ENCODE results near the gene TIMM13.
"Not testable (repeated sequence)": the region's sequence is repeated elsewhere in the genome, so short reads cannot be mapped to it uniquely, and the experiment has no call there.

The TIMM13 gene

DNA sequence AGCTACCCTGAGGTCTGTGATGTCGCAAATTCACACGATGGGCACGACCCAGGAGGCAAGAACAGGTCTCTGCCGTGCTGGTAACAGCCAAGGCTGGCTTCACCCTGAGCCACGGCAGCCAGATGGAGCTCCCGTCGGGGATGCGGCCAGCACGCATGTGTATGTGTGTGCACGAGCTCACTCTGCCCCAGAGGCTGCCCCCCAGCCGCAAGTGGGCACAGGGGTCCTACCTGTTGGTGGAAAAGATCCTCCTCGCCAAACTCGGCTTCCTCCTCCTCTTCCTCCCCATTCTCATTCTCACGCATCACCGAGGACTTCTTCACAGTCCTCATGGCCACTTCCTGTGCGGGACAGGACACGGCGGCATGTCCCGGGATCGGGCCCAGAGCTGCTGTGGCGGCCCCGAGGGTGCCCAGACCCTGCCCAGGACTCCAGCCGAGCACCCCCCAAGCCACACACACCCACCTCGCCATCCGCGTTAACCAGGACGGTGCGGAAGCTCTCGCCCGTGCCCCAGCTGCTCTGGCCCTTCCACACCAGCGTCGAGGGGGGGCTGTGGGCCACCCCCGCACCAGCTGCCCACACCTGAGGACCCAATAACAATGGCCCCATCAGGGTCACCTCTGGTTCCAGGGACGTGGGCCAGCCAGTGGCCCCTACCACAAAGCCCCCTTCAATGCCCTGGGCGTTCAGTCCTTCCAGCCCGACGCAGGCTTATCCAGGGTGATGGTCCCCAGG is 4.1 kb upstream of the TIMM13 start:
- DNase-seq (ENCODE audit: low spot score): no peak

DNA sequence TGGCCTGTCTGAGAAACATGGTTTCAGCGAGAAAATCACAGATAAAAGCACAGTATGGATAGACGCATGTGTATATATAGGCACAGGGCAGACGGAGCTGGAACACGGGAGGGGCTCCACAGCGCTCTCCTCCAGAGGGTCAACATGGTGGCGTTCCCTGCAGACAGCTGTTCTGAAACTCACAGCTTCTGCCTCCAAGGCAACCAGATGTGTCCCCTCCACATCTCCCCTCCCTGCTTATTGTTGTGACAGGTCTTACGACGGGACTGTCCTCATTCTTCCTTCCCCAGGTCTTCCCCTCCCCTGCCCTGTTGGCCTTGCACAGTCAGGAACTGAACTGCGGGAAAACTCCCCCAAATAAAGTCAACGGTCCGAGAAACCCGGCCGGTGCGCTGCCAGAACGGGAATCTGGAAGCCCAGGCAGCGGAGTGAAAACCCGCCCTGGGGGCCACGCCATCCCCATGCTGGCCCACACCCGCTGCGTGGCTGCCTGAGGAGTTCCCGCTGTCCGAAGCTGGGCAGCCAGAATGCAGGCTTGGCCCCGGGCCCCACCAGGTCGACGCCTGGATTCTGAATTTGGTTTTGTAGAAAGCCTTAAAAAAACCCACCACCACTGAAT is 2.6 kb upstream of the TIMM13 start:
- no peak for DNase-seq (ENCODE audit: low spot score)

DNA sequence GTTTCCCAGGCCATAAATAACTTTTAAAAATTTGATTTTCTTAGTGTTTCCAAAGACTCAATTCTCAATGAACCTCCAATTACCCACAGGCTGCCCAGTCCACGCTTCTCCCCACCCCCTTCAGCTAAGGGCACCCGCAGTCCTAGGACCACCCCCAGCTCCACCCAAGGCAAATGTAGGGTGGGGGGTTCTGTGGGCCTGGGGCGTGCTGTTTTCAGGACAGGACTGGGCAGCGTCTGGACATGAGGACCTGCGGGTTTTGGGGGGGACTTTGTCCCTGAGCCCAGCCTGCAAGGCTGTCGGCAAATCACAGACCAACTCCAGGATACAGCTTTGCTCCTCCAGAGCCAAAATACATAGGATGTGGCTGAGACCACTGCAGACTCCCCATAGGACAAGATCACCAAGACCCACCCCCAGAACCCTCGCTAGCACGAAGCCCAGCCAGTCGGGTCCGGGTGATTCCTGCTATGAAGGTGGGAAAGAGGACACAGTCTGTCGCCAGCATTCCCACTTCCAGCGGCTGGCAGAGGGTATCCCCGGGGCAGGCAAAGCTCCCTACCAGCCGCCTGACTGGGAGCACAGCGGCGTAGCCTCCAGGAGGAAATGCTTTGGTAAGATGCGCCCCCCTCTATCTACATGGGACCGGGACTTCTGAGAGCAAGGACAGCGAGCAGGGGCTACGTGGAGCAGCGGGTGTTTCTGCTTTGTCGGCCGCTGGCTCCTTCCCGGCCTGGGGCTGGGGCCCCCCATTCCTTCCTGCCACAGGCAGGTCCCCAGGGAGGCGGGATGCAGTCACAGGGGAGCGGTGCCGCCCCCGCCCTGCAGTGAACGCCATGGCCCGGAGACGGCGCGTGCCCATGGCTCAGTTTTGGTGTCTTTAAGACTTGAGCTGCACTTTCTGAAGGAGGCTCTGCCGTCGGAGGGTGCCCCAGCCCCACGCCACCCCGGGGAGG is 1.6 kb upstream of the TIMM13 start:
- DNase-seq (ENCODE audit: low spot score): no peak

DNA sequence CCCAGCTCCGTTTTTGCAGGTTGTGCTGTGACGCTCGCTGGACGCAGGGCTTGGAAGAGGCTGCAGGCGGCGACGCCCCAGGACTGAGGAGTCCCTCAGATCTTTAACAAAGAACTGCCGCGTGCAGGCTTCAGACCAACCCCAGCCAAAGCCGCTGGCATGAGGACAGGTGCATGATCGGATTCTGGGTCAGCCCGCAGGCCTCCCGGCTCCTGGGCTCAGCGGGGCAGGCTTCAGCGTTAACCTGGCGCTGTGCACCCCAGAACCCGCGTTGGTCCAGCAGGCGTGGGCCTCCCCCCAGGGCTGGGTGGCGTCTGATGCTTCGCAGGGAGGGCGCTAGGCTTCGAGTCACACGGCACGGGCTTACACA is 920 bp upstream of the TIMM13 start:
- no peak for DNase-seq (ENCODE audit: low spot score)

DNA sequence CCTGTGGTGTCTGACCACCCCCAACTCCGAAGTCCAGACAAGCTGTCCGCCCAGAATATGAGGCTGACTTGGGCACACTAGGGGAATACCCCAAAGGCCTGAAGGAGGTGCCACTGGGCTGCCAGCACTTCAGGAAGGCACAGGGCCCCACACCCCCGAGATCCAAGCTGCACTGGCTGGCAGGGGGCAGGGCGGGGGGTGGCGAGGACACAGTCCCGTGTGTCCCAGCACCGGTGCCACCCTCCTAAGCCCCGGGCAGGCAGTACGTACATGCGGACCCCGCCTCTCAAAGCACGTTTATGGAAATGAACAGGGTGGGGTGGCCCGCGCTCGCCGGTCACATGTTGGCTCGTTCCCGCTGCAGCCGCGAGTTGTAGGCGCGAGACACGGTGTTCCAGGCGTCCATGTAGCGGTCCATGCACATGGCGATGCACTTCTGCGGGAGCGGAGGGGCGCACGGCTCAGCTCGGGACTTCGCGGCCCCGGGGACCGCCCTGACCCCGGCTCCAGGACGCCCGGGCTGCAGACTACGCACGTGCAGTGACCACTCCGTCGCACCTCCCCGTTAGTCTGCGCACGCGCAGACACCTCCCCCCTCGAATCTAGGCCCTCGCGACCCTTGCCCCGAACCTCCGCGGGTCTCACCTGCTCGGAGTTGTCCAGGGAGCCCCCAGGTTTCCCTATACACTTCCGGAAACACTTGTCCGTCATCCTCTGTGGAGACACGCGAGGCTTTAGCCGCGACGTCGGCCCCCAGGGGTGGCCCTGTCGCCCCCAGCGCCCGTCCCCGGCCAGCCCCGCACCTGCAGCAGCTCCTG is 566 bp downstream of the TIMM13 start:
- DNase-seq (ENCODE audit: low spot score): peak; percentile 83

DNA sequence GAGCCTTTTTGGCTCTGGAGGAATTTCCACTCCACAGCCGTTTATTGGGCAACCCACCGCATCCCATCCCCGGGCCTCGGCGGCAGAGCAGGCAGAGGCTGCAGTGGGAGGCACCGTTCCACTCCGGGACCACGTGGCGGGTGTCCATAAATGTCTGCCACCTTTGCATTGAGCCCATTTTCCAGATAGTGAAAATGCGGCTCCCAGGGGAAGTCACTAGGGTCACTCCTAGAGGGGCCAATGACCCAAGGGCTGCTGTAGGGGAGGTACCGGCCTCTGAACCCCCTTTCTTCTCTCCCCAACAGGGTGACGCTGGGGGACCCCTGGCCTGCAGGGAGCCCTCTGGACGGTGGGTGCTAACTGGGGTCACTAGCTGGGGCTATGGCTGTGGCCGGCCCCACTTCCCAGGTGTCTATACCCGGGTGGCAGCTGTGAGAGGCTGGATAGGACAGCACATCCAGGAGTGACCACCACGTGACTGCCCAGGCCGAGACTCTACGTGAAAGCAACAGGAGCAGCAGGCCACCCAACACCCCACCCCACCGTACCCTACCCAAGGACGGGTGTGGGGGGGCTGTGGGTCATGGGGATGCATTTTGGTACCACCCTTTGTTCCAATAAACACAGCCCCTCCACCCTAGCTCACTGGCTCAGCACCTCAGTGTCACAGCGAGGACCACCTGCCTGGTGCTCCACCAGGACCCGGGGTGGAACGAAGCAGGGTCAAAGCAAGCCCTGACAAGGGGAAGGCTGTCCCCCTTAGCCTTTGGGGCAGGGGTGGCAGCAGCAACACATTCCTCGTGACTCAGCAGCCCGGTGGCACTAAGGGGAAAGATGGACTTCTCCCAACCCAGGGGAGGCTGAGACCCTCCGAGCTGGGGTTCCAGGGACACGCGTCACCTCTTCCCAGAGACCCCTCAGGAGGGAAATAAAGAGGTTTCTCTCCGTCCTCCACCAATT is 1.5 kb downstream of the TIMM13 start:
- DNase-seq (ENCODE audit: low spot score): no peak

DNA sequence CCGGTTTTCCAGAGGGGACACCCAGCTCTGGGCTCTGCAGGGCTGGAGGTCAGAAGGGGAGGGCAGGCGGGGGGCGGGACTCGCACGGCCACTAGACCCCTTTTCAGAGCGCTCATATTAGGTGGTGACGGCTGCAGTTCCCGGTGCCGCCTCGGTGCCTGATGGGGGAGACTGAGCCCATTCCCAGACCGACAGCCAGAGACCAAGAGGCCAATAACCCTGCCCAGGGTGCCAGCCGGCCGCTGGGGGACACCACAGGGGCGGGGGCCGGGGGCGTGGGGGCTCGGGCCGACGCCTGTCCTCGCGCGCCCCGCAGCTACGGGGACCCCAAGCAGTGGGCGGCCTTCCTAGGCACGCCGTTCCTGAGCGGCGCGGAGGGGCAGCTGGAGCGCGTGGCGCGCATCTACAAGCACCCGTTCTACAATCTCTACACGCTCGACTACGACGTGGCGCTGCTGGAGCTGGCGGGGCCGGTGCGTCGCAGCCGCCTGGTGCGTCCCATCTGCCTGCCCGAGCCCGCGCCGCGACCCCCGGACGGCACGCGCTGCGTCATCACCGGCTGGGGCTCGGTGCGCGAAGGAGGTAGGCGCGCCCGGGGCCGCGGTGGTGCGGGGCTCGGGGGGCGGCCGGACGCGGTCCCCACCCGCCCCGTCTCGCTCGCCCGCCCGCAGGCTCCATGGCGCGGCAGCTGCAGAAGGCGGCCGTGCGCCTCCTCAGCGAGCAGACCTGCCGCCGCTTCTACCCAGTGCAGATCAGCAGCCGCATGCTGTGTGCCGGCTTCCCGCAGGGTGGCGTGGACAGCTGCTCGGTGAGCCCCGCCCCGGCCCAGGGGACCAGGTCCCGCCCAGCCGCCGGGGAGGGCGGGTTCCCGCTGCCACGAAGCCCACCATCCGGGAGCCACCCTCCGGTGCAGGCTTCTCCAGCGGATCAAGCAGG is 2.4 kb downstream of the TIMM13 start:
- DNase-seq (ENCODE audit: low spot score): no peak

DNA sequence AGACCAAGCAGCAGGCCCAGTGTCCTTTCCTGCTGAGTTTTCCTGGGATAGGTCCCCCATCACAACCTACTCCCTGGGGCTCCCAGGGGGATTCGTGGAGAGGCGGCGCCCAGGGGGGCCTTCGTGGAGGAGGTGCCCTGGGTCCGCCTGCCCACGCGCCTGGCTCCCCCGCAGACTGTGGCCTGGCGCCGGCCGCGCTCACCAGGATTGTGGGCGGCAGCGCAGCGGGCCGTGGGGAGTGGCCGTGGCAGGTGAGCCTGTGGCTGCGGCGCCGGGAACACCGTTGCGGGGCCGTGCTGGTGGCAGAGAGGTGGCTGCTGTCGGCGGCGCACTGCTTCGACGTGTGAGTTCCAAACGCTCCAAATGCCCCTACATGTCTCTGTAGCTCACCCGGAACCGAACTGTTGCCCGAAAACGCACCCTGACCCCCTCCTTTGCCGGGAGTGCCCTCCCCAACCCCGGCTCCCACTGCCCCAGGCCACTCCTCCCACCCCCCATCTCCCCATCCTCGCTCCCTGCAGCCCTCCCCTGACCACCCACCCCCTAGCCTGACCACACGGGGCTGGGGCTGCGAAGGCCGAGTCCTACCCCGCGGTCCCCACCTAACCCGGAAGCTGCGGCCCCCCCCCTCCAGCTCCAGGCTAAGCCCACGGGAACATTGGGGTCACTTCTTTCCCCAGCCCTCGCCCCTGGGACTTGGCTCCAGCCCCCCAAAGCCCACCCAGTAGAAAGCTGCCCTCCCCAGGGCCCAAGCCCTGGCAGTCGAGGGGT is 3.3 kb downstream of the TIMM13 start:
- no peak for DNase-seq (ENCODE audit: low spot score)

DNA sequence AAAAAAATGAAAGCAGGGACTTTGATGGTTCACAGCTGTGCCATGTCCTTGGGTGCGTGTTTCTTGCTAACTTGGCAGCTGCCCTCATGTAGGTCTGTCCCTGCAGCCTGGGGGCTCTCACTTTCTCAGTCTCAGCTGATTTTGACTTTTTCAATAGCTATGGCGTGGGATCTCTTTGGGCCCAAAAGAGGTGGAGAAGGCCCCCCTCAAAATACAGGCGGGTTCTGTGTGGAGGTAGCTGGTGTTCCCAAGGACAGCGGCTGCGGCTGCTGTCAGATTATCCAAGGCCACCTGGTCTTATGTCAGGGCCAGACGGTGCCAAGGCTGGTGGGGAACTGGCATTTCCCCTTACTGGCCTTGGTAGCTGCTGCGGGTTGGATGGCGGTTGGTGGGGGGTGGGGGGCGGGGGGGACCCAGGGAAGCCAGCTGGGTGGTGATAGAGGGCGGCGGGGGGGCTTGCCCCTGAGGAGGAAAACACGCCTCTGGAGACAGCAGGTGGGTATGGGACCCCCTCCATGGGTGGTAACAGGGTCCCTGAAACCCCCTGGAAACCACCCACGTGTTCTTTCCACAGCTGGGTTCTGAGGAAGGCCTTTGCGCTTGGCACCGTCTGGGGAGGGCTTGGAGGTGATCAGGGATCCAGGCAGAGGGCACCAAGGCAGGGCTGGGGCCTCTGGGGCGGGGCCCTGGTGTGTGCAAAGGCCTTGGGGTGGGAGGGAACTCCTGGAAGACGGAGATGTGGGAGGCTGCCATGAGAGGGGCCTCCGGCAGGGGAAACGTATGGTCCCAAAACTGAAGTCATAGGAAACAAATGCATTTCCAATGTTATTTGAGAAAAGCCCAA is 4.1 kb downstream of the TIMM13 start:
- DNase-seq (ENCODE audit: low spot score): no peak

DNA sequence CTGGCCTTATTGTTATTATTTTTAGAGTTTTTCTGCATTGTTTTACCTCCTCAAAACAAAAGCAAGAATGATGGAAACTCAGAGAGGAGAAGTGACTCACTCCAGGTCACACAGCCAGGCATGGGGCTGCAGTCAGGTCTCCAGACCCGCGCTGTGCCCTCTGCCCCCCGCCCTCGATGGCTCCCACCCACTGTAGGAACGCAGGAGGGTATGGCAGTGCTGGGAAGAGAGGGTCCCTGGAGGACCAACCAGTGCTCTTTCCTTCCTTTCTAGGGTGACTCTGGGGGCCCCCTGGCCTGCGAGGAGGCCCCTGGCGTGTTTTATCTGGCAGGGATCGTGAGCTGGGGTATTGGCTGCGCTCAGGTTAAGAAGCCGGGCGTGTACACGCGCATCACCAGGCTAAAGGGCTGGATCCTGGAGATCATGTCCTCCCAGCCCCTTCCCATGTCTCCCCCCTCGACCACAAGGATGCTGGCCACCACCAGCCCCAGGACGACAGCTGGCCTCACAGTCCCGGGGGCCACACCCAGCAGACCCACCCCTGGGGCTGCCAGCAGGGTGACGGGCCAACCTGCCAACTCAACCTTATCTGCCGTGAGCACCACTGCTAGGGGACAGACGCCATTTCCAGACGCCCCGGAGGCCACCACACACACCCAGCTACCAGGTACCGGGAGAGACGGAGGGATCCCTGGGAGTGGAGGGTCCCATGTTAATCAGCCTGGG is 5.6 kb downstream of the TIMM13 start:
- DNase-seq (ENCODE audit: low spot score): no peak

DNA sequence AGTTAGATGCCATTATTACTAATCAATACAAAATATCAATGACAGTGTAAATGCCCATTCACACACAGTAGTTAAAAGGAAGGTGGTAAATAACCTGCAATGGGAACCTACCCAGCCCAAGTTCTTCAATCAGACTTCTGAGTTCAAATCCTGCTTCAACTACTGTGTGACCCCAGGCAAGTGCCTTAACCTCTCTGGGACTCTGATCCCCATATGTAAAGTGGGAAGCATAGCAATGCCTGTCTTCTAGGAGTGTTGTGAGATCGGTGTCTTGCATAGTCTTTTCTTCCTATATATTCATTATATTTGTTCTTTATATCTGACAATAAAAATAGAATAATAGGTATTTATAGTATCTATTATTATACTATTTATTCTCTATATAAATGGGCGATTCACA is 6.9 kb downstream of the TIMM13 start:
- DNase-seq (ENCODE audit: low spot score): no peak

DNA sequence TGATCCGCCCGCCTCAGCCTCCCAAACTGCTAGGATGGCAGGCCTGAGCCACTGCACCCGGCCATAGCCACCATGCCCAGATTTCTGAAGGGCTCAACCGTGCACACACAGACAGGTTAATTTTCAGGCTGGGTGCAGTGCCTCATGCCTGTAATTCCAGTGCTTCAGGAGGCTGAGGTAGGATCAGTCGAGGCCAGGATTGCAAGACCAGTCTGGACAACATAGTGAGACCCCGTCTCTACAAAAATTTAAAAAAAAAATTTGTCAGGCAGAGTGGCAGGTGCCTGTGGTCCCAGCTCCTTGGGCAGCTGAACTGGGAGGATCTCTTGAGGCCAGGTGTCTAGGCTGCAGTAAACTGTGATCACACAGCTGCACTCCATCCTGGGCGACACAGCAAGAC is 7.6 kb downstream of the TIMM13 start:
- DNase-seq (ENCODE audit: low spot score): no peak

DNA sequence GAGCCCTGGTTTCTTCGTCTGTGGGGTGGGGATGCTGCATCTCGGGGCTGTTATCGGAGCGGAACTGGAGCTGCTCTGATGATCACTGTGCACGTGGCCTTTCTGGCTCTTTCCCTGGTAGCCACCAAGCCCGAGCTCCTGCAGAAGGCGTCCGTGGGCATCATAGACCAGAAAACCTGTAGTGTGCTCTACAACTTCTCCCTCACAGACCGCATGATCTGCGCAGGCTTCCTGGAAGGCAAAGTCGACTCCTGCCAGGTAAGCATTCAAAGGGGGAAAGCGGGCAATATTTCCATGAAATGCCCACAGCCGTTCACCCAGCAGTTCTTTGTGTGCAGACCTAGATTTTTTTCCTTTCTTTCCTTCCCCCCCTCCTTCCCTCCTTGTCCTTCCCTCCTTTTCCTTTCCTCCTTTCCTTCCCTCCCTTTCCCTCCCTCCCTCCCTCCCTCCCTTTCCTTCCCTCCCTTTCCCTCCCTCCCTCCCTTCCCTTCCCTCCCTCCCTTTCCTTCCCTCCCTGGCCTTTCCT is 9.4 kb downstream of the TIMM13 start:
- DNase-seq (ENCODE audit: low spot score): no peak

DNA sequence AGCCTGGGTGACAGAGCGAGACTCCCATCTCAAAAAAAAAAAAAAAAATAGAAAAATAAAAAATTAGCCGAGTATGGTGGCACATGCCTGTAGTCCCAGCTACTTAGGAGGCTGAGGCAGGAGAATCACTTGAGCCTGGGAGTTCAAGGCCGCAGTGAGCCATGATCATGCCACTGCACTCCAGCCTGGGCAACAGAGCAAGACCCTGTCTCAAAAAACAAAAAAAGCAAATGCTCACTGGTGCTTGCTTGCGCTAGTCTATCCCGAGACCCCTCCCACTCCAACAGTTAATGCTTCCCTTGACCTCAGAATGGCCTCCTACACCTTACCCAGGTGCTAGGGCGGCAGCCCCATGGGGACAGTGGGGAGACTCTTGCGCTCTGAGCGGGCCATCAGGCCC is 9.9 kb downstream of the TIMM13 start:
- DNase-seq (ENCODE audit: low spot score): not testable (repeated sequence)

DNA sequence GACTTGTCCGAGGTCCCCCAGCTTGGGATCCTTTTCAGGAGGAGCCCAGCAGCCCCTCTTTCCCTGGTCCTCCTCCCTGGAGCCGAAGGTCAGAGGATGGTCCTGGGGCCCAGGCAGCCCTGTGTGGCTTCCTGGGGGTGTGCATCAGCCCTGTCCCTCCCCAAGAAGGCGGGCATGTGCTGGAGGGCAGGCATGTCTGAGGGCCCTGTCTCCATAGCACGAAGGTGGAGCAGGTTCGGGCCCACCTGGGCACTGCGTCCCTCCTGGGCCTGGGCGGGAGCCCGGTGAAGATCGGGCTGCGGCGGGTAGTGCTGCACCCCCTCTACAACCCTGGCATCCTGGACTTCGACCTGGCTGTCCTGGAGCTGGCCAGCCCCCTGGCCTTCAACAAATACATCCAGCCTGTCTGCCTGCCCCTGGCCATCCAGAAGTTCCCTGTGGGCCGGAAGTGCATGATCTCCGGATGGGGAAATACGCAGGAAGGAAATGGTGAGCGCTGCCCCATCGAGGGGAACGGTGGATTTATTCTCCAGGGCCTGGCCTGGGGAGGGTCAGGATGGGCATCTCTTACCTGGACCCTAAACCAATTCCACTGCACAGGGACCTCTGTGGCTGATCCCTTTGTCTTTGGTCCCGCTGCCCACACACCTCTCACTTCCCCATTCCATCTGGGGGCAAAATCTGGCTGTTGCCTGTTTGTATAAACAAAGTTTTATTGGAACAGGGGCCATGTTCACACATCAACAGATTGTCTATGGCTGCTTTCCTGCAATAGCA is 10.9 kb downstream of the TIMM13 start:
- no peak for DNase-seq (ENCODE audit: low spot score)

DNA sequence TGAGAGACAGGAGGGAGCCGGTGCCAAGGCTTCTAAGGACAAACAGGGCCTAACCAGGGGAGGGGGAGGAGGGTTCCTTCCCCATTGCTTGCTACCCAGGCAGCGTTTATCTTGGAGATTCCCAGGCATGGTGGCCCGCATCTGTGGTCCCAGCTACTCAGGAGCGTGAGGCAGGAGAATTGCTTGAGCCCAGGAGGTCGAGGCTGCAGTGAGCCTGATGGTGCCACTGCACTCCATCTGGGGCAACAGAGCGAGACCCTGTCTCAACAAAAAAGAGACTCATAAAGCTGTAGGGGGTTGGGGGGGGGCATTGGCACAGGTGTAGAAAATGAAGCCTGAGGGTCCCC is 11.4 kb downstream of the TIMM13 start:
- no peak for DNase-seq (ENCODE audit: low spot score)
